Mesothelial cell of epicardium (in vitro differentiated cells): ENCODE data around the gene AMZ1. TPM values are rescaled to one million over a fixed set of nuclear protein-coding genes. Genes with fewer than 3 reads are reported as not detected.

Experiments
- DNase-seq, 2 experiments: peaks; one replicate each; pipeline ENCODE4 v3.0.0; 2021; ENCODE audit warnings: low spot score in 2 of 2; ENCODE audit not compliant: unreplicated experiment in 2 of 2
- H3K27ac Mint-ChIP-seq: 2 replicates; pipeline ENCODE4 v1.8.0; 2021; ENCODE audit warnings: mixed read lengths
- H3K27me3 Mint-ChIP-seq: 2 replicates; pipeline ENCODE4 v1.8.0; 2021; ENCODE audit warnings: low read depth, mixed read lengths
- H3K36me3 Mint-ChIP-seq: 2 replicates; pipeline ENCODE4 v1.8.0; 2021; ENCODE audit warnings: mixed read lengths
- H3K4me1 Mint-ChIP-seq: 2 replicates; pipeline ENCODE4 v1.8.0; 2021; ENCODE audit warnings: mixed read lengths
- H3K4me3 Mint-ChIP-seq: 2 replicates; pipeline ENCODE4 v1.8.0; 2021; ENCODE audit warnings: mild to moderate bottlenecking, moderate library complexity, mixed read lengths
- H3K9me3 Mint-ChIP-seq: 2 replicates; pipeline ENCODE4 v1.8.0; 2021; ENCODE audit warnings: mixed read lengths
- CTCF ChIP-seq: fragments of 200-600 bp; sonication (generic); IDR thresholded peaks from one replicate; pipeline ENCODE4 v1.5.0; 2021; ENCODE audit warnings: antibody characterized with exemption; ENCODE audit not compliant: unreplicated experiment
- total RNA-seq: library from RNA; stranded (reverse); gene quantifications from 3 replicates; pipeline ENCODE4 v1.2.1, GENCODE V29; 2021

Gene AMZ1
- total RNA-seq, 1 donor from 2014 or later, result 0.13 TPM

DNA sequence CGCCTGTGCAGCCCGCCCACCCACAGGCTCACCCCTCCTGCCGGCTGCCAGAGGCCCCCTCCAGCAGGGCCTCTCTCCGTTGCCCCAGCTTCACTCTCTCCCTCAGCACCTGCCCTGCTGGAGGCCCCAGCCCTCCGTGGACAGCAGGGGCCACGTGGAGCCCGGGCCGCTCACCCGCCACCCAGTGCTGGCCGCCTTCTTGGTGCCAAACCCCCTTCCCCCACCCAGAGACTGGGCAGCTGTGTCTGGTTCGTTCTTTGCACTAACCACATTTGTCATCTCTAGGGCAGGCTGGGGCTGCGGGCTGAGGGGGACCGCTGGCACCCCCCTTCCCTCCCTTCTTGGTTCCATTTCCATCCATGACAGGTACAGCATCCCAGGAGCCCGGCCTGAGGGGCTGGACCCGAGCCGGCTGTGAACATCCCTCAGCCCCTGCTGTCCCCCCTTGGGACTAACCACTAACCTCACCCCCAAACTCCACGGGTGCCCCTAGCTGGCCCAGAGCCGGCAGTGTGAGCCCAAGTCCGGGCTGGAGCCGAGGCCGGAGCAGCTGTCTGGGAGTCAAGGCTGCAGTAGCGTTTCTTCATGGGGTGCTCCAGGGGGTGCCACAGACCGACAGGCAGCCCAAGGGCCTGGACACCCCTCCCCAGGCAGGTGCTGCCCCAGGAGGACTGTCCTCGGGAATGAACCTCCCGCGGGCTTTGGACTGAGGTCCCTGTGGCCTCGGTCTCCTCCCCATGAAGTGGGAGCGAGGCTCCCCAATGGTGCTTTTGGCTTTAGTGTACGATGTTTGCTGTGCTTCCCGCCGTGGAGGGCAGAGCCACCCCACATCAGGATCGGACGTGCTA, 25.5 kb upstream of the AMZ1 start:
- Mint-ChIP-seq H3K27me3 (peaks cover 4% of the 10 kb centered on the region), H3K36me3 (peaks cover 3% of the 10 kb centered on the region), H3K4me1 (no peaks in the 10 kb centered on the region), H3K4me3 (no peak overlapping the region), H3K27ac (no peak overlapping the region), H3K9me3 (no peaks in the 10 kb centered on the region)
- DNase-seq, result no peak
- TF ChIP-seq CTCF, result no peak

DNA sequence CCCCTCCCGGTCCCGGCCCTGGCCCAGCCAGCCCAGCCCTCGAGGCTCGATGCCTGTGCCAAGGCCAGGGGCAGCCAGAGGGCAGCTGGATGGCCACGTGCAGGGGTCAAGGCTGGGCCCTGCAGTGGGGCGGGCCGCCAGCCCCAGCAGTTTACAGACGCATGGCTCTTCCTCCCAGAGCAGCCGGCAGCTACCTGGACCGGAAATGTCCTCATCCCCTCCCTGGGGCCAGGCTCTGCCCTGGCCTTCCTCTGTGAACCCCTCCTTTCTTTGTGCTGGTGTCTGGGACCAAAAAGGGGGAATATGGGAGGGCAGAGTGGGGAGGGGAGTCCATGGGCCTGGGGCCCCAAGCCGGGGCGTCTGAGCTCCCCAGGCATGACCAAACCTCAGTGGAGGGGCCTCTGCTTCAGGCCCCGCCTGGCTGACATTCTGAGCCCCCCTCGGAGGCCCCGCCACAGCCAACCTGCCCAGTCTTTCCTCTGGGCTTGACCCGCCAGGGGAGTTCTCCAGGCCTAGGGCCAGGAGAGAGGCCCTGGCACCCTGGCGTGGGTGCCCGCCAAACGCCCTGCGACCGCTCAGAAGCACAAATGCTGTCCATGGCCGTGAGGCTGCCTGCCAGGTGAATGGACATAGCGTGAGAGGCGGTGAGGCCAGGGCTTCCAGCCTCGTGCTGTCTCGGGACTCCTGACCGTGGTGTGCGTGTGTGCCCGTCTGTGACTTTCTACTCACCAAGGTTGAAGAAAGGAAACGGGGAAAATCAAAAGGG, 24.7 kb upstream of the AMZ1 start:
- no peaks in the 10 kb centered on the region for H3K9me3 Mint-ChIP-seq
- DNase-seq, result no peak
- TF ChIP-seq CTCF, result no peak
- H3K27me3 Mint-ChIP-seq, result peaks cover 4% of the 10 kb centered on the region
- peaks cover 3% of the 10 kb centered on the region for H3K36me3 Mint-ChIP-seq
- no peaks in the 10 kb centered on the region for H3K4me1 Mint-ChIP-seq
- peak overlapping the region; percentile 25 for H3K27ac Mint-ChIP-seq
- H3K4me3 Mint-ChIP-seq, result no peak overlapping the region

- H3K27ac Mint-ChIP-seq, result no peak overlapping the region
- no peaks in the 10 kb centered on the region for H3K9me3 Mint-ChIP-seq
- H3K27me3 Mint-ChIP-seq, result peaks cover 4% of the 10 kb centered on the region
- H3K4me1 Mint-ChIP-seq, result no peaks in the 10 kb centered on the region
- DNase-seq, result no peak
- H3K4me3 Mint-ChIP-seq, result no peak overlapping the region
- TF ChIP-seq CTCF, result no peak
- H3K36me3 Mint-ChIP-seq, result peaks cover 3% of the 10 kb centered on the region
These were observed 24.0 kb upstream of the AMZ1 start for GRCh38 chr7:2663960-2664359.

GRCh38 chr7:2665359-2665791, 22.6 kb upstream of the AMZ1 start:
- Mint-ChIP-seq H3K9me3 (no peaks in the 10 kb centered on the region), H3K36me3 (peaks cover 3% of the 10 kb centered on the region)

GRCh38 chr7:2666155-2666554, 21.8 kb upstream of the AMZ1 start:
- TF ChIP-seq CTCF, result no peak

More at GRCh38 chr7:2665359-2665791, 22.6 kb upstream of the AMZ1 start:
- Mint-ChIP-seq H3K4me3 (no peak overlapping the region), H3K4me1 (no peaks in the 10 kb centered on the region), H3K27ac (no peak overlapping the region), H3K27me3 (peaks cover 11% of the 10 kb centered on the region)
- TF ChIP-seq CTCF, result no peak
- DNase-seq, result no peak

More at GRCh38 chr7:2666155-2666554, 21.8 kb upstream of the AMZ1 start:
- H3K9me3 Mint-ChIP-seq, result no peaks in the 10 kb centered on the region
- H3K27me3 Mint-ChIP-seq, result peaks cover 19% of the 10 kb centered on the region
- no peaks in the 10 kb centered on the region for H3K4me1 Mint-ChIP-seq
- no peak overlapping the region for H3K4me3 Mint-ChIP-seq
- DNase-seq, result no peak
- no peak overlapping the region for H3K27ac Mint-ChIP-seq
- peaks cover 3% of the 10 kb centered on the region for H3K36me3 Mint-ChIP-seq
